HG02623 (cell line): ENCODE measurements around the gene IL6R.
"Not testable (repeated sequence)": the region's sequence is repeated elsewhere in the genome, so short reads cannot be mapped to it uniquely, and the experiment has no call there.

ENCODE experiments used
- ATAC-seq: cut with Tn5 transposase; IDR thresholded peaks from one replicate; pipeline ENCODE4 v1.9.1; 2021; ENCODE audit warnings: moderate library complexity; ENCODE audit not compliant: unreplicated experiment

Gene IL6R

DNA sequence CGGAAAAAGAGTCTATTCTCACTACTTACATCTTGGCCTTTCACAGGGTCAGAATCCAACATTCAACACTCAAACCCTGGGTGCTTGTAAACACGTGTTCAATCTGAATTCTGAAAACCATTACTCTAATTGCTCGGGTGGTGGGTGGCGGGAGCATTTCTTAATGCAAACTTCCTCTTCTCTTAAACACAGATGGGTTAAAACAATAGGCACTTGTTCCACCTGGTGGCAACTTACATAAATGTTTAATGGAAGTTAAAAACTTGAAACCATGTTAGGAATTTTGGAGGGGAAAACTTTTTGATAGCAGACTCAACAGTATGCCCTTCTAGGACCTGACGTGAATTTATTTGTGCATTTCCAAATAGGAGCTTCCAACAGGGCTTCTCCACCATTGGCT, 73.5 kb downstream of the IL6R start:
- ATAC-seq = no peak

- no peak for ATAC-seq
Observed at GRCh38 chr1:154479764-154480421, 74.8 kb downstream of the IL6R start.

DNA sequence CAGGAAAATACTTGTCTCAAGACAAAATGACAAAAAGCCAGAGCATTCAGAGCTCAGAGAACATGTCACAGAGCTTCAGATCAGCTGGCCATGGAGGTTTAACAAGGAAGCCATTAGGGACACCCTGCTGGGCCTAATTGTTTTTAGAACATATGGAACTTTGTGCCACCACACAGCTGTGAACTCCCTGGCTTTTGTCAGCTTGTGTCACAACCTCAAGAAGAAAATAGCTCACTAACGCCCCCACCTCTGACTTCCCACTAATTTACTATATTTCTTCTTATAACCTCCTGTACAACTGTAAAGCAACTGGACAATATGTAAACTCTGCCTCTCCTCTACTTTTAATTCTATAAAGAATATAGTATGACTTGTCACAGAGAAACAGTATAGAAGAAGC, 75.9 kb downstream of the IL6R start:
- ATAC-seq = no peak

- ATAC-seq = no peak
Observed at GRCh38 chr1:154483941-154484803, 79.0 kb downstream of the IL6R start.

- ATAC-seq = no peak
Observed at GRCh38 chr1:154485106-154485505, 80.0 kb downstream of the IL6R start.

DNA sequence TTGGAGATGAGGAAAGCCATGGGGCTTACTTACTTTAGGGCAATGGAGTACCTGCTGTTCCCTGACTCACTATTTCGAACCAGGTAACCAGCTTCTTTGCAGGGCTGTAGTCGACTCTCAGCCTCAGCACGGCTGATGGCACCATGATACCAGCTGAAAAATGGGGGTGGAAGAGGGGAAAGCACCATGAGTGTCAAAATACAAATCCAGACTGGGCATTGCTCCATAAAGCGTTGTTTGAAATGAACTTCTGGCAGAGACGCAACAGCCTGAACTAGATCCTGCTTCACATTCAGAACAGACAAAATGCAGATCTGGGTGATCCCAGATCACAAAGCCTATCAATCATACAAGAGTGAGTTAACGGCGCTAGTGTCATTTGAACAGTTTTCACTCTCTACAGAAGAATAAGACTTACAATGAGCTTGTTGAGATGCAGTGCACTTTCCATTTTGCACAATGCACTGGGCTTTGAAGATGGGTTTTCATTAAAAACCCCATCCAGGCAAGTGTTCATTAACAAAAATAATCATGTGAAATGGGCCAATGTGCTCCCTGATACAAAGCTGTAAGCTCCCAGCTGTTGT, 80.9 kb downstream of the IL6R start:
- ATAC-seq = no peak

GRCh38 chr1:154486756-154487155, 81.6 kb downstream of the IL6R start:
- ATAC-seq = not testable (repeated sequence)

- ATAC-seq = no peak
Observed at GRCh38 chr1:154488922-154489321, 83.8 kb downstream of the IL6R start.

DNA sequence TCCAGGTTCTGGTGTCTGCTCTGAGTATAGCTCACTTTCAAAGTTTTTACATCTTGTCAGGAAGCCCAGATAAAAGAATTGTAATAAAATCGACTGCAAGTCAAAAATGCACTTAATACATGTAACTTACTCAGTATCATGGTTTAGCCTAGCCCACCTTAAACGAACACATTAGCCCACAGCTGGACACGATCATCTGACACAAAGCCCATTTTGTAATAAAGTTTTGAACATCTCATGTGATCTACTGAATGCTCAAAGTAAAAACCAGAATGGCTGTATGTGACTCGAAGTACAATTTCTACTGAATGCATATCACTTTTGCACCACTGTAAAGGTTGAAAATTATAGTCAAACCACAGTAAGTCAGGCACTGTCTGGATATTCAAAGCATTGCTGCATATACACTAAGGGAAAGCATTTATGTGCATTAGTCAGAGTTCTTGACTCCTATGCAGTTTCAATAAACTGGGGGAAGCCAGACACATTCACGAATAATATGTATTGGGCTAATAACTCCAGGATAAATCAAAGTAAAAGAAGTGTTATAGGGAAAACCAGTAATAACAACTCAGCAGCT, 84.6 kb downstream of the IL6R start:
- ATAC-seq = no peak

DNA sequence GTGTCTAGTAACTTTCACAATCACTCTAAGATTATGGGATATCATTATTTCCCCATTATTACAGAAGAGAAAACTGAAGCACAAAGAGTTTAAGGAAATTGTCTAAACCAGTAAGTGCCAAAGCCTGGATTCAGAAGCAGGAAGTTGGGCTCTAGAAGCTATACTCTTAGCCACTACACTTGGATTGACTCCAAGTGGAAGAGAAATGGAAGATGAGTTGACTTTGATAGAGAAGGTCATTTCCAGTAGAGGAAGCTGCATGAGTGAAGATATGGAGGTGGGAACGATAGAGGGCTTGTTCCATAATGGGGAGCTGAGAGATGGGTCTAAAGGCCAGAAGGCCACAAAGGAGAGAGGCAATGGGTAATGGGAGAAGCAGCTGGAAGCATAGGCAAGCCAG, 85.2 kb downstream of the IL6R start:
- ATAC-seq = no peak

DNA sequence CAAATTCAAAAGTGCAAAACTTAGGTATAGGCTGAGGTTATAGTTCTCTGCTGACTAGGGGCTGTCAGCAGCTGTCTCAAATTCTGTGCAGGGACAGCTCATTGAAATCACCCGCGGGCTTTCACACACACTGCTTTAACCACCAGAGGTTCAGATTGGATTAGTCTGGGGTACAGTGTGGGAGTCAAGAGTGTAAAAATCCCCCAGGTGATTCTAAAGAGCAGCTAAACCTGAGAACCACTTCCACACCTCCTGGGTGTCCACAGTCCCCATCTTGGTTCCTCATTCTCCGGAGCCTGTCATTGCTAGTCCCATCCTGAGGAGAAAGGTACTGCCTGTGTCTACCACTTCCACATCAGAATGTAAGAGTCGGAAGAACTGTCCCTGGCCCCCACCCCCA, 87.0 kb downstream of the IL6R start:
- no peak for ATAC-seq

- ATAC-seq = no peak
Observed at GRCh38 chr1:154493276-154493675, 88.1 kb downstream of the IL6R start.

GRCh38 chr1:154495496-154496273, 90.5 kb downstream of the IL6R start:
- no peak for ATAC-seq

GRCh38 chr1:154496383-154496782, 91.2 kb downstream of the IL6R start:
- no peak for ATAC-seq

DNA sequence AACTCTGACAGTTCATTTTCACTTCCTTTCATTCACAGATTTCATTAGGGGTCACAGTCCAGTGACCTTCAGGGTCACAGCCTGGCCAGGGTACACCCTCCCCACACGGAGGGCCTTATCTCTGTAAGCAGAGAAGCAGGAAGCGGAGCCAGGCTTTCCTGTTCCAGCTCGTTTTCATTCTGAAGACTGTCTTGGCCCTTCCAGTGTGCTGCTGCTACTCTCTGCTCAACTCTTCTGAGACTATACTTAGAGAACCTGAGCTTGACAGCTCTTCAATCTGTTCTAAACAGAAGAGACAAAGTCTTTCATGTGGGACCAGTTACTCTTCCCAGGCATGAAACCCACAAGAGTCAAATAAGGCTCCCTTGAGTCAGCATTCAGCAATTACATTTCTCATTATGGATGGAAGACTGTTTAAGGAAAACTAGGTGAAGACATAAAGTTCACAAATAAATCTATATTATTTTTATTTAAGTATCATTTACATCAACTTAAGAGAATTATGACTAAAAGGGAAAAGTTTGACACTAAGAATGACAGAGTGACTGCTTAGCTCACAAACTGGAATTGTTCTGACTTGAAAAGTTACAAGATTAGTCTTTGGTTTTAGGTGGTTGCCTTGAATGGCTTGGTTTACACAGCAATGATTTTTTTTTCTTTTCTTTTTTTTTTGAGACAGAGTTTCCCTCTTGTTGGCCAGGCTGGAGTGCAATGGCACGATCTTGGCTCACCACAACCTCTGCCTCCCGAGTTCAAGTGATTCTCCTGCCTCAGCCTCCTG, 92.1 kb downstream of the IL6R start:
- no peak for ATAC-seq

DNA sequence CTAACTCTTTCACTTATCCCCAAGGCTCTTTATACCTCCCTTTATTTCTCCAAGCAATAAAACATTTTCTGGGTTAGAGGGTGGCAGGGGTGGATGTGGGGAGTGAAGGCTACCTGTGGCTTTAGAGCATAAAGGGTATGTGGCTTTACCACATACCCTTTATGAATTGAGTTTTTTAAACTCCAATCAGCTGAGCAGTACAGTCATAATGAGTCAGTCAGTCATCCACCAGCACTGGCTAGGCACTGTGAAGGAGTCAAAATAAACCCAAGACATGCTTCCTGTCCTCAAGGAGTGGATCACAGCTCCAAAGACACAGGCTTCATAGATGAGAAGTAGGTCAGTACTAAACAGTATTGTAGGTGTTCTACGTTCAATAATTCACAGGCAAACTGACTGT, 94.3 kb downstream of the IL6R start:
- no peak for ATAC-seq

DNA sequence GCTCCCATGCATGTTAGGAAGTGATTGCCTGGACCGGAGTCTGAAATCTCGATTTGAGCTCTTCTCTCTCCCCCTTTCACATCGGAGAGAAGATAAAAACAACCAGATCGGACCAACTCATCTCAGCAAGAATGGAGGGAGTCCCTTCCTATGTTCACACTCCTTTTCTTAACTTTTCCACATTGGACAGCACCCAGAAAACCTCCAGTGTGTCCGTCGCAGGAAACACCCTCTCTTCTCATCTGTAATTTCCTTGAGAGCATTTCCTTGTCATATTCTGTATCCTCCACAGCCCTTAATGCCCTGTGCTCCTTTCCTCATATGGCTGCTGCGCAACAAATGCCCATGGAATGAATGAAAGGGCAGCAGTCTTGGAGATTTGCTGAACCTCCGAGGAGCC, 95.4 kb downstream of the IL6R start:
- ATAC-seq = no peak

DNA sequence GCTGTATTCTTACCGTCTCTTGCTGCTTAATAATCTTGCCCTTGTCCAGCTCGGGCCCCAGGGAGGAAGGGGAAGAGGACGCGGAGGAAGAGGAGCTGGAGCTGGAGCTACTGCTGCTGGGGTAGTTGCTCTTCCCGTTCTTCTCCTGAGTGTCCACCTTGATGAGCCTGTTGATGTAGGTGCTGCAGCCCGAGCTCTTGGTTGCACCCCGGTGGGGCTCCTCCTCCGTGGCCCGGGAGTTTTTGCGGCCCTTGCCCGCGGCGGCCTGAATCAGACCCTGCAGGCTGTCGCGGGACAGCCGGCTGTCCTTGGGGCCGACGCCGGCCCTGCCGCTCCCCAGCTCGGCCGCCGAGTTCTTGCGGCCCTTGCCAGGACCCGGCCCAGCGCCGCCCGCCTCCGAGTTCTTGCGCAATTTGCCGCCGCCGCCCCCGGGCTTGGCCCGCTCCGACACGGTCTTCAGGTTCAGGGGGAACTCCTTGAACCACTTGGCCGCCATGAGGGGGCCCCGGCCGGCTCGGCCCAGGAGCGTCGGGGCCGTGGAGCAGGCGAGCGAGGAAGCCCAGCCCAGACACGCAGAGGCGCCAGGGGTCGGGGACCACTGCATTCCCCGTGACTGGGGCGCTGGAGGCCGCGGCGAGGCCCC, 96.4 kb downstream of the IL6R start:
- no peak for ATAC-seq

GRCh38 chr1:154502066-154502743, 97.1 kb downstream of the IL6R start, which contains the start of the genes SHE and TDRD10:
Gene SHE (minus strand): TSS chr1:154502412. CDS start chr1:154502026, 386 bp downstream.
Gene TDRD10 (plus strand): TSS chr1:154502219. CDS start chr1:154506904, 4,685 bp downstream.
- ATAC-seq = no peak
